ENCODE results near the gene GALNT17. TPM values are rescaled to one million over a fixed set of nuclear protein-coding genes. Genes with fewer than 3 reads are reported as not detected.

Gene GALNT17
- total RNA-seq, 1 experiment from 2014 or later, result not detected

DNA sequence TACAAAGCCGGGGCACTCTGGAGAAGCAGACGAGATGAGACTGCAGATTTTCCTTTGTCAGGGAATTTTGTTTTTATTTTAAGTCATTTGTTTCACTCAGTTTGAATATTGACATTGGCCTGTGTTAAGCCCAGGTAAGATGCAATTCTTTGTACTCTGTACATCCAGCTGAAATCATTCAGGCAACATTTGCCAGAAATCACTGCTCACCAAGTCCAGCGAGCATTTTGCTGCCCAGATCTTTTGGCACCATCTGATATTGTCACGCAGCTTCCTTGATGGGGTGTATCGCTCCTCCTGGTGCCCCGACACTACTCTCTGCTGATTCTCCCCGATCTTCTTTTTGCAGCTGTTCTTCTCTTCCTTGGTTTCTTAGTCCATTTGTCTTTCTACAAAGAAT lies 261.7 kb downstream of the GALNT17 start:
- BruUV-seq (replicated peaks), result no TSS peak
- intact Hi-C loops (cut with micrococcal nuclease; ENCODE audit: unreplicated experiment), result no loop called here
- no peaks in the 10 kb centered on the region for H3K79me2 ChIP-seq (ENCODE audit: low read depth)
- H2AFZ ChIP-seq, result no peak overlapping the region
- H3F3A ChIP-seq (ENCODE audit: insufficient read depth, low read depth), result no peaks in the 10 kb centered on the region
- TF ChIP-seq EZH2 (IDR thresholded peaks at IDR 0.05; ENCODE audit: low read depth), result no peak
- TF ChIP-seq, protein P1, sequence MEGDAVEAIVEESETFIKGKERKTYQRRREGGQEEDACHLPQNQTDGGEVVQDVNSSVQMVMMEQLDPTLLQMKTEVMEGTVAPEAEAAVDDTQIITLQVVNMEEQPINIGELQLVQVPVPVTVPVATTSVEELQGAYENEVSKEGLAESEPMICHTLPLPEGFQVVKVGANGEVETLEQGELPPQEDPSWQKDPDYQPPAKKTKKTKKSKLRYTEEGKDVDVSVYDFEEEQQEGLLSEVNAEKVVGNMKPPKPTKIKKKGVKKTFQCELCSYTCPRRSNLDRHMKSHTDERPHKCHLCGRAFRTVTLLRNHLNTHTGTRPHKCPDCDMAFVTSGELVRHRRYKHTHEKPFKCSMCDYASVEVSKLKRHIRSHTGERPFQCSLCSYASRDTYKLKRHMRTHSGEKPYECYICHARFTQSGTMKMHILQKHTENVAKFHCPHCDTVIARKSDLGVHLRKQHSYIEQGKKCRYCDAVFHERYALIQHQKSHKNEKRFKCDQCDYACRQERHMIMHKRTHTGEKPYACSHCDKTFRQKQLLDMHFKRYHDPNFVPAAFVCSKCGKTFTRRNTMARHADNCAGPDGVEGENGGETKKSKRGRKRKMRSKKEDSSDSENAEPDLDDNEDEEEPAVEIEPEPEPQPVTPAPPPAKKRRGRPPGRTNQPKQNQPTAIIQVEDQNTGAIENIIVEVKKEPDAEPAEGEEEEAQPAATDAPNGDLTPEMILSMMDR (conservative IDR thresholded peaks at IDR 0.05), result no peak
- H3K27ac ChIP-seq, result no peak overlapping the region
- CTCF ChIA-PET, result no interaction called here
- DNase-seq, result no peak
- H3K9me2 ChIP-seq (ENCODE audit: insufficient read depth), result no peaks in the 10 kb centered on the region
- H4K20me1 ChIP-seq (ENCODE audit: insufficient read depth), result no peaks in the 10 kb centered on the region
- H3K4me1 ChIP-seq (replicated peaks; ENCODE audit: insufficient read depth), result no peaks in the 10 kb centered on the region
- no peak overlapping the region for H3K4me3 ChIP-seq
- H3K4me2 ChIP-seq, result no peak overlapping the region
- H3K27me3 ChIP-seq (ENCODE audit: insufficient read depth, low read depth), result peaks cover 20% of the 10 kb centered on the region
- POLR2A ChIA-PET (ENCODE audit: unreplicated experiment), result no interaction called here
- H3K36me3 ChIP-seq (ENCODE audit: low read depth), result no peaks in the 10 kb centered on the region
- no peaks in the 10 kb centered on the region for H3K9me3 ChIP-seq (ENCODE audit: insufficient read depth, low read depth)

DNA sequence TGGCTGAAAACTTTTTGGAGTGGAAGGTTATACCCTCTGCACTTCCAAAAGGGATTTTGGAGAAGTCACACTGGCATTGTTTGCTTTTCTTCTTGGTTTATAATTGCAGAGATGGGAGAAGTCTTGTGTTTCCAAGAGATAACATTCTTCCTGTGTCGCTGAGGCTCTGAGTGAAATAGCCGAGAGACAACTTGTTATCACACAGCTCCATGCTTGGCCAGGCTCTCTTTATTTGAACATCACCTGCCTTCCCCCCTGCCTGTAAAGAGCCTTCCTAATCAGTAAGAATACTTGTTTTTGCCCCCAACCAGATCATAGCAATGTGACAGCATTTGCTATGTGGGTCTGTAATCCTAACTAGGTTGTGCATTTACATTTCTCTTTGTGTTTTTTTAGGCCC lies 270.7 kb downstream of the GALNT17 start:
- H3K4me2 ChIP-seq, result no peak overlapping the region
- H3K79me2 ChIP-seq (ENCODE audit: low read depth), result no peaks in the 10 kb centered on the region
- peaks cover 9% of the 10 kb centered on the region; the same call in 1 of the 2 replicates for H3K27me3 ChIP-seq (ENCODE audit: insufficient read depth, low read depth)
- BruUV-seq (replicated peaks), result no TSS peak
- ChIA-PET POLR2A (ENCODE audit: unreplicated experiment) (no interaction called here), CTCF (no interaction called here)
- no peaks in the 10 kb centered on the region for H4K20me1 ChIP-seq (ENCODE audit: insufficient read depth)
- H3F3A ChIP-seq (ENCODE audit: insufficient read depth, low read depth), result no peaks in the 10 kb centered on the region
- H3K36me3 ChIP-seq (ENCODE audit: low read depth), result no peaks in the 10 kb centered on the region
- intact Hi-C loops (cut with micrococcal nuclease; ENCODE audit: unreplicated experiment), result no loop called here
- no peak for DNase-seq
- TF ChIP-seq, protein P1 (conservative IDR thresholded peaks at IDR 0.05), result no peak
- TF ChIP-seq EZH2 (IDR thresholded peaks at IDR 0.05; ENCODE audit: low read depth), result no peak
- no peaks in the 10 kb centered on the region for H3K9me2 ChIP-seq (ENCODE audit: insufficient read depth)
- no peak overlapping the region for H3K4me3 ChIP-seq
- H2AFZ ChIP-seq, result no peak overlapping the region
- H3K27ac ChIP-seq, result no peak overlapping the region
- no peaks in the 10 kb centered on the region for H3K9me3 ChIP-seq (ENCODE audit: insufficient read depth, low read depth)
- no peaks in the 10 kb centered on the region for H3K4me1 ChIP-seq (replicated peaks; ENCODE audit: insufficient read depth)

DNA sequence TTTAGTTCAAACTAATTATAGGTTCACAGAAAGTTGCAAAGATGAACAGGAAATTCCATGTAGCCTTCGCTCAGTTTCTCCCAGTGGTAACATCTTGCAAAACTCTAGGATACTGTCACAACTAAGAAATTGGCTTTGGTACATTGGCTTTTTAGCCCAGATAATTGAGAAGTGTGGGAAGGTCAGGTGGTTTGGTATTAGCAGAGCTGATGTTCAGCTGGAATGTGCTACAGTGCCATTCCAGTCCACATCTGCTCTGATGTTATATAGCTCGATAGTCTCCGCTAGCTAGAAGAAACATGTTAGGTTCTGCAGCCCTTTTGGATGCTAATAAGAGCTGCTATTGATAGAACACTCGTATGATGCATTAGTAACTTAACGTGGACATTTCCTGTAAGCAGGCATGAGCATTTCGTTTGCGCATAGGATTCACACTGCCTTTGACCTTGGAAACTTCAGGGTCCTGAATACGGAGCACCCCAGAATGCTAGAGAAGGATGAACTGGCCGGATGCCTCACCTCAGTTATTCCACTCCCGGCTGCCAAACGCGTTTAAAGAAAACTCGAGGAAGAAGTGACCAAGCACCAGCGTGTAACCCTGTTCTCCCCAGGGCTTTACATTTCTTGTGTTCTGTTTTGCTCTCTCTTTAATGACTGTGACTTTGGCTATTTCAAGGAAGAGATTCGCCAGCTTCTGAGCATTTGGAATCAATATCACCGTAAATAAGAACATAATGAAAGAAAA lies 271.4 kb downstream of the GALNT17 start:
- H3F3A ChIP-seq (ENCODE audit: insufficient read depth, low read depth), result no peaks in the 10 kb centered on the region
- H4K20me1 ChIP-seq (ENCODE audit: insufficient read depth), result no peaks in the 10 kb centered on the region
- ChIA-PET POLR2A (ENCODE audit: unreplicated experiment) (no interaction called here), CTCF (no interaction called here)
- no peaks in the 10 kb centered on the region for H3K79me2 ChIP-seq (ENCODE audit: low read depth)
- H3K27me3 ChIP-seq (ENCODE audit: insufficient read depth, low read depth), result peaks cover 9% of the 10 kb centered on the region; the same call in 1 of the 2 replicates
- intact Hi-C loops (cut with micrococcal nuclease; ENCODE audit: unreplicated experiment), result no loop called here
- H3K4me3 ChIP-seq, result no peak overlapping the region
- no peak for TF ChIP-seq EZH2 (IDR thresholded peaks at IDR 0.05; ENCODE audit: low read depth)
- TF ChIP-seq, protein P1 (conservative IDR thresholded peaks at IDR 0.05), result no peak
- DNase-seq, result no peak
- no peaks in the 10 kb centered on the region for H3K9me2 ChIP-seq (ENCODE audit: insufficient read depth)
- no peak overlapping the region for H3K4me2 ChIP-seq
- no peaks in the 10 kb centered on the region for H3K4me1 ChIP-seq (replicated peaks; ENCODE audit: insufficient read depth)
- no peaks in the 10 kb centered on the region for H3K36me3 ChIP-seq (ENCODE audit: low read depth)
- H2AFZ ChIP-seq, result no peak overlapping the region
- no peaks in the 10 kb centered on the region for H3K9me3 ChIP-seq (ENCODE audit: insufficient read depth, low read depth)
- H3K27ac ChIP-seq, result no peak overlapping the region
- BruUV-seq (replicated peaks), result no TSS peak
